IPS-18c (cell line): ENCODE results near the gene YIF1A.
"Not testable (repeated sequence)": the region's sequence is repeated elsewhere in the genome, so short reads cannot be mapped to it uniquely, and the experiment has no call there.

ENCODE experiments used
- H3K4me3 ChIP-seq: 2 replicates; pipeline ENCODE4 v1.7.0; 2013; ENCODE audit warnings: low read depth, mild to moderate bottlenecking, low read length, moderate library complexity; ENCODE audit not compliant: insufficient read depth
- H3K9me3 ChIP-seq: one replicate; pipeline ENCODE4 v1.6.1; 2013; ENCODE audit warnings: mild to moderate bottlenecking, low read length, moderate library complexity; ENCODE audit not compliant: control insufficient read depth, insufficient read depth

The YIF1A gene

GRCh38 chr11:66328031-66328301, 39.0 kb upstream of the YIF1A start:
- no peak overlapping the region for H3K4me3 ChIP-seq
- H3K9me3 ChIP-seq: peaks cover 1% of the 10 kb centered on the region

DNA sequence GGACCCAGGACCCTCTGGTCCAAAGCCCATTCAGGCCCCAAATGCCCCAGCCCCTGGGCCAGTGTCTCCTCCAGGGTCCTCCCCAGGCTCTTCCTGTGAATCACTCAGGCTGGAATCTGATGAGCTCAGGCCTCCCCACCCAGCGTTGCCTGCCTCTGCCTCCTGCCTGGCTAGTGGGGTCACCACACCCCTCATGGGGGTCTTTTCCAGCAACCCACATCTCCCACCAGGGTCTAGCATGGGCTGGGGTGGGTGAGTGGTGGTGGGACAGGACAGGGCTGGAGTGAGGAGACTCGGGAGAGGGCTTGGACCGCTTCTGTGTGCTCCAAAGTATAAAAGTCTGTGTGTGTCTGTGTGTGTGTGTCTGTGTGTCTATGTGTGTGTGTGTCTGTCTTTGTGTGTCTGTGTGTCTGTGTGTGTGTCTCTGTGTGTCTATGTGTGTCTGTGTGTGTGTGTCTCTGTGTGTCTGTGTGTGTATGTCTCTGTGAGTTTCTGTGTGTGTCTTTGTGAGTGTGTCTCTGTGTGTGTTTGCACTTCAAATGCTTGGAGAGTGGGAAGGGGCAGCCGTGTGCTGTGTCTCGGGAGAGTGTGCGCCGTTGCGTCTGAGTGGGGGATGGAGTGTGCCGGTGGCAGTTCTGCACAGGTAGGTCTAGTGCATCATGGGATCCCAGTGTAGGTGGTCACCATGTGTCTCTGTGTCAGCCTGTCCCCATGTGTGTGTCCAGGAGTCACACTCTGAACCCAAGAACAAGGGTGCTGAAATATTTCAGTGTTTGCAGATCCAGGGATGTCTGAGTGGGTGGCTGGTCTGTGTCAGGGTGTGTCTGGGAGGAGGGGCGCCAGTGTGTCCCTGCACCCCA, 38.5 kb upstream of the YIF1A start:
- no peaks in the 10 kb centered on the region for H3K9me3 ChIP-seq
- no peak overlapping the region for H3K4me3 ChIP-seq

DNA sequence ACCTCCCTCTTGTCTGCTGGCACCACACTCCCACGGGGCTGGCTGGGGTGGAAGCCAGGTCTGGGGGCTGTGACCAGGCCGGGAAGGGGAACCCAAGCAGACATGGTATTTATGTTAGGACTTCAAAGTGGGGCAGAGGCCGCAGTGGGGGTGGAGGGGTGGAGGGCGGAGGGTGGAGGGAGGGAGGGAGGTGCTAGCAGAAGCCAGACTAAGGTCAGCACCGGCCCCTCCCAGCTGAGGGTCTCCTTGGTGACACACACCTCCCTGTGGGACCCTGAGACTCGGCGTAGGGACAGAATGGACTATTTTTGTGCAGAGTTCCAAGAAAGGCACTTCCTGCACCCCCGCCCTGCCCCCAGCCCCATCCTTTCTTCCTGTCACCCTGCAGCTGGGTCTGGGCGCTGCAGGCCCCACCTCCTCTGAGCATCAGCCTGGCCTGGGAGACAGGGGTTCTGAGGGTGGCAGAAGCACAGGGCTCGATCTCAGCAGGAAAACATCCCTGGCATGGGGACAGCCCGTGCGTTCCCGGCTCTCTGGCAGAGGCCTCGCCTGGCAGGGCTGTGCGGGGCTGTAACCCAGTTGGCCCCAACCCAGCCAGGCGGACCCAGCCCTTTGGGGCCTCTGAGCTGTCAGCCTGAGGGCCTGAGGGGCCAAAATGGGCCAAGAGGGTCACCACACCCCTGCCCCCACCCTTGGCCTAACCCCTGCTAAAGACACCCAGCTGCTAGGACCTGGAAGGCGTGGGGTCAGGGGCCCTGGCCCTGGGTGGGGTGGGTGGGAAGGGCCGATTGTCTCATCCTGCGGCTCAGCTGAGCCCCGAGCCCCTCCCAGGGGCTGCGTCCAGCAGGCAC, 37.5 kb upstream of the YIF1A start:
- H3K4me3 ChIP-seq: no peak overlapping the region
- H3K9me3 ChIP-seq: no peaks in the 10 kb centered on the region

DNA sequence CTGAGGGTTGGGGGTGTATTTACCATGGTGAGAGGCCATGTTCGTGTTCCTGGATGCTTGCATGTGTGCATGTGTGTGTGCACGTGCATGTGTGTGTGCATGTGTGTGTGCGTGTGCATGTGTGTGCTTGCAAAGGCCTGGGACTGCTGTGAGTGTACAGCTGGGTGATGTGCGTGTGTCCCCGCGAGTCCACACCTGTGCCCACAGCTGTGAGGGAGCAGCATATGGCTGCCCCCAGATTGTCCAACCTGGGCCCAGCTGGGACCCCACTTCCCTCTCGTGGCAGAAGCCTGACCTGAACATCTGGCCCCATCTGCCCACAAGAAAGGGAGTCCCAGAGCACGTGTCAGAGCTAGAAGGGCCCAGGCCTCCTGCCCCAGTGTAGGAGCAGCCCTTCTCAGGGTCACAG, 36.3 kb upstream of the YIF1A start:
- H3K4me3 ChIP-seq: no peak overlapping the region
- no peaks in the 10 kb centered on the region for H3K9me3 ChIP-seq

DNA sequence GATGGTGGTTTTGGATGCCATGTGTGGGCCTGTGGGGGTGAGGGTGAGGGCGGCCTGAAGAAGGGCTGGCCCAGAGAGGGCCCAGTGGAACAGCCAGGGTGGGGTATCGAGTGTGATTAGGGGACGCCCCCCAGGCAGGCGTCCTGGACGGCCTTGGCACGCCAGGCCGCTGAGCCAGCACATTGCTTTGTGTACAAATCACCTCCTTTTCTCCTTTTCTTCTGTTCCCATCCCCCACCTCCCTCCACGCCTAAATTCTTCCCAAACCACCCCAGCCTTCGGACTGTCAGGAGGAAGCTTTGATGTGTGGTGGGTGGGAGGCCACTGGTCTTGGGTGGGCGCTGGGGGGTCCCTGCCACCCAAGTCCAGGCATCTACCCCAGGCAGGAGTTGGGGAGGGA, 35.7 kb upstream of the YIF1A start:
- H3K4me3 ChIP-seq: no peak overlapping the region
- H3K9me3 ChIP-seq: no peaks in the 10 kb centered on the region

- Histone ChIP-seq H3K4me3 (no peak overlapping the region), H3K9me3 (no peaks in the 10 kb centered on the region)
Observed at GRCh38 chr11:66323684-66324083, 34.7 kb upstream of the YIF1A start.

- Histone ChIP-seq H3K4me3 (no peak overlapping the region), H3K9me3 (no peaks in the 10 kb centered on the region)
Observed at GRCh38 chr11:66322732-66323427, 33.9 kb upstream of the YIF1A start.

DNA sequence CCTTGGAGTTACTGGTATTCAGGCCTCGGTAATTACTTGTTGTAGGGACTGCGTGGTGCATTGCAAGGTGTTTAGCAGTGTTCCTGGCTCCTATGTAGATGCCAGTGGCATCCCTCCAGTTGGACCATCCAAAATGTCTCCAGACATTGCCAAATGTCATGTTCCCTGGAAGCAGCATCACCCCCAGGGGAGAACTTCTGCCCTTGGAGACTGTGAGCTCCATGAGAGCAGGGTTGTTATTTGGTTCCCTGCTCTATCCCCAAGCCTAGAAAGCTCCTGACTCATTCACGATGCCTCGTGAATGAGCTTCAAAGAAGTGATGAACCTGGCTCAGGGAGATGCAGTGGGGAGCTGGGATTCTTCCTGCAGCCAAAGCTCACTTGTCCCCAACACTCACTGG, 32.7 kb upstream of the YIF1A start:
- no peak overlapping the region for H3K4me3 ChIP-seq

DNA sequence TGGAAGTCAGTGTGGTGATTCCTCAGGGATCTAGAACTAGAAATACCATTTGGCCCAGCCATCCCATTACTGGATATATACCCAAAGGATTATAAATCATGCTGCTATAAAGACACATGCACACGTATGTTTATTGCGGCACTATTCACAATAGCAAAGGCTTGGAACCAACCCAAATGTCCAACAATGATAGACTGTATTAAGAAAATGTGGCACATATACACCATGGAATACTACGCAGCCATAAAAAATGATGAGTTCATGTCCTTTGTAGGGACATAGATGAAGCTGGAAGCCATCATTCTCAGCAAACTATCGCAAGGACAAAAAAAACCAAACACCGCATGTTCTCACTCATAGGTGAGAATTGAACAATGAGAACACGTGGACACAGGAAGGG, 31.8 kb upstream of the YIF1A start:
- not testable (repeated sequence) for H3K4me3 ChIP-seq, H3K9me3 ChIP-seq

More for the DNA sequence above, 32.7 kb upstream of the YIF1A start:
- H3K9me3 ChIP-seq: no peaks in the 10 kb centered on the region

- H3K9me3 ChIP-seq: not testable (repeated sequence)
Observed at GRCh38 chr11:66320289-66320688, 31.3 kb upstream of the YIF1A start.

GRCh38 chr11:66318600-66318970, 29.6 kb upstream of the YIF1A start:
- Histone ChIP-seq H3K9me3 (no peaks in the 10 kb centered on the region), H3K4me3 (no peak overlapping the region)

More at GRCh38 chr11:66320289-66320688, 31.3 kb upstream of the YIF1A start:
- H3K4me3 ChIP-seq: not testable (repeated sequence)

DNA sequence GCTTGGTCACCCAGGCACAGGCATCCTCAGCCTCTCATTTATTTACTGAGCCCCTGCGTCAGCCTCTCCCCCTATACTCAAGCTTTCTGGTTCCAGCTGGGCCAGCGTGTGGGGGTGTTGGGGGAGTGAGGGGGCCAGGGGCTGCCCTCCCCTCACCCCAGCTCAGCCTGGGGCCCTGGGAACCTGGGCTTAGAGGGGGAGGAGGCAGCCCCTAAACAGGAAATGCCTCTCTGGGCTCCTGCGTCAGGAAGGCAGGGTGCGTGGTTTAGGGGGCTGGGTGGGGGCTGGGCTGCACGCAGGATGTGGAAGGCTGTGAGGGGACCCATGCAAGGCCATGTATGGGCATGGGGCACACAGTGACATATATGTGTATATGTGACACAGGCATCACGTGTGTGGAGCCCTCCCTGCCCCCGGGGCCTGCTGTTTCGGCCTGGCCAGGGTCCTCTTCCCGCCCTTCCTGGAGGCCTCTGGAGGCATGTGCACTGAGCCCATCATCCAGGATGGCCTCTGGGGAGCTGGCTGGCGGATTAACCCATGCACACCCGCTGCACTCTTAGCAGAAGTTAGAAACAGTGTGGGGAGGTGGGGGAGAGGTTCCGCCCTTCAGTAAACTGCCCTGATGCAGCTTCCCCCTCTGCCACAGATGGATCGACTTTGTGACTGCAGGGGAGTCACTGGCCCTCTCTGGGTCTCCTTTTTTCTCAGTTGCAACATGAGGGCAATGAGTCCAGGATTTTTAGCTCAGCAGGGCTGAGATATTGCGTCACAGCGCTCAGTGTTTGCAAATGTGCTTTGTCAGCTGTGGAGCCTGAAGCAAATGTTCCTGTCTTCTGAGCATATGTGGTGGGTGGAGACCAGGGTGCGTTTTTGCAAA, 29.0 kb upstream of the YIF1A start:
- Histone ChIP-seq H3K4me3 (no peak overlapping the region), H3K9me3 (no peaks in the 10 kb centered on the region)

GRCh38 chr11:66317322-66317722, 28.4 kb upstream of the YIF1A start:
- Histone ChIP-seq H3K4me3 (no peak overlapping the region), H3K9me3 (no peaks in the 10 kb centered on the region)

GRCh38 chr11:66316849-66317251, 27.9 kb upstream of the YIF1A start, which contains the start of gene CD248:
Gene CD248, minus strand, starts transcription at chr11:66317044. Its CDS starts 17 bp downstream, at chr11:66317027.
- Histone ChIP-seq H3K4me3 (no peak within 1 kb of the TSS), H3K9me3 (no peaks in the 10 kb centered on the region)

- Histone ChIP-seq H3K4me3 (no peak overlapping the region), H3K9me3 (no peaks in the 10 kb centered on the region)
Observed at GRCh38 chr11:66315921-66316811, 27.2 kb upstream of the YIF1A start.

GRCh38 chr11:66315498-66315885, 26.5 kb upstream of the YIF1A start:
- no peaks in the 10 kb centered on the region for H3K9me3 ChIP-seq
- H3K4me3 ChIP-seq: no peak overlapping the region
